GM23338 (cell line): Measurements from ENCODE around the gene EHD4.

Source experiments
- CREB1 ChIP-seq: fragments of 250-450 bp; sonication (Bioruptor Pico); IDR thresholded peaks from 2 replicates; pipeline ENCODE4 v1.5.0; 2020; ENCODE audit warnings: low read depth, mild to moderate bottlenecking, moderate library complexity
- EZH2 ChIP-seq: fragments of 200-600 bp; sonication (generic); IDR thresholded peaks from one replicate; pipeline ENCODE4 v1.8.0; 2017; ENCODE audit warnings: antibody characterized with exemption, mild to moderate bottlenecking, low read depth; ENCODE audit not compliant: unreplicated experiment
- POLR2AphosphoS5 ChIP-seq: IDR thresholded peaks from 2 replicates; pipeline ENCODE4 v1.6.1; 2016; ENCODE audit warnings: antibody characterized with exemption, low read depth
- TF ChIP-seq, protein P1 (sequence below), 2 experiments: fragments of 200-600 bp in 1 of 2; sonication (generic) in 1 of 2; conservative IDR thresholded peaks; 2 replicates each; pipeline versions ENCODE4 v1.5.1 to v1.6.1; 2016 to 2017; ENCODE audit warnings: antibody characterized with exemption in 2 of 2, low read depth in 2 of 2, mild to moderate bottlenecking in 2 of 2, moderate library complexity in 1 of 2
- TF ChIP-seq, protein P2 (sequence below): IDR thresholded peaks from one replicate; pipeline ENCODE4 v1.6.1; 2018; ENCODE audit warnings: antibody characterized with exemption; ENCODE audit not compliant: unreplicated experiment

DNA sequence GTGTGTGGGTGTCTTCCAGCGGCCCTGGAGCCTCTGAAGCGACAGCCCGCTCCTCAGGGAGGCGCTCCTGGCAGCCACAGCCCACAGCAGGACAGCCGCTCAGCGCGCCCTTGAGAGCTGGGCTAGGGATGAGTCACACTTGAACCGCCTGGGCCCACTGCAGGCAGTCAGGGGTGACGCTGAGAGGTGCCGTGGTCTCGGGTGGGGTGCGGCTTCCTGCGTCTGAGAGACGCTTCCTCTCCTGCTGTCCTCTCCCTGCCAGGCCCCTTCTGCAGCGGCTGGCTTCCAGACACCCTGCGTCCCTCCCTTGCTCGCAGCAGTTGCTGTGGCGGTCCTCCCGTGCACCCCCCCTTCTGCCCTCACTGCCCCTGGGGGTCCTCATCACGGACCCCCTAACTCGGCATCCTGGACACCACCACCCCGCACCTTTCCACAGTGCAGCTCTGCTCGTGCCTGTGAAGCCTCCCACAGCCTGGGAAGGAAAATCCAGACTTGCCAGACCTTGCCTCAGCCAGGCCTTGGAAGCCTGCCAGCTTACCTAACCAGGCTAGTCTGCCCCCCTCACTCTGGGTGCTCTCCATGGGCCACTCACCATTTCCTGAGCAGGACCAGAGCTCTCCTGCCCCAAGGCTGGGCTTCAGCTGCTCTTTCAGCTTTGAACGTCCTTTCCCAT is 77.4 kb downstream of the EHD4 start:
- TF ChIP-seq EZH2, result no peak
- TF ChIP-seq, protein P1, sequence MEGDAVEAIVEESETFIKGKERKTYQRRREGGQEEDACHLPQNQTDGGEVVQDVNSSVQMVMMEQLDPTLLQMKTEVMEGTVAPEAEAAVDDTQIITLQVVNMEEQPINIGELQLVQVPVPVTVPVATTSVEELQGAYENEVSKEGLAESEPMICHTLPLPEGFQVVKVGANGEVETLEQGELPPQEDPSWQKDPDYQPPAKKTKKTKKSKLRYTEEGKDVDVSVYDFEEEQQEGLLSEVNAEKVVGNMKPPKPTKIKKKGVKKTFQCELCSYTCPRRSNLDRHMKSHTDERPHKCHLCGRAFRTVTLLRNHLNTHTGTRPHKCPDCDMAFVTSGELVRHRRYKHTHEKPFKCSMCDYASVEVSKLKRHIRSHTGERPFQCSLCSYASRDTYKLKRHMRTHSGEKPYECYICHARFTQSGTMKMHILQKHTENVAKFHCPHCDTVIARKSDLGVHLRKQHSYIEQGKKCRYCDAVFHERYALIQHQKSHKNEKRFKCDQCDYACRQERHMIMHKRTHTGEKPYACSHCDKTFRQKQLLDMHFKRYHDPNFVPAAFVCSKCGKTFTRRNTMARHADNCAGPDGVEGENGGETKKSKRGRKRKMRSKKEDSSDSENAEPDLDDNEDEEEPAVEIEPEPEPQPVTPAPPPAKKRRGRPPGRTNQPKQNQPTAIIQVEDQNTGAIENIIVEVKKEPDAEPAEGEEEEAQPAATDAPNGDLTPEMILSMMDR (conservative IDR thresholded peaks at IDR 0.05; ENCODE audit: low read depth in 2 of 2), result 0 out of 4 replicates have a peak, but pooled peaks of 1 of the 2 experiments have one; percentile 7
- TF ChIP-seq POLR2AphosphoS5, result no peak
- TF ChIP-seq CREB1 (CRISPR knock-in tag), result no peak
- TF ChIP-seq, protein P2, sequence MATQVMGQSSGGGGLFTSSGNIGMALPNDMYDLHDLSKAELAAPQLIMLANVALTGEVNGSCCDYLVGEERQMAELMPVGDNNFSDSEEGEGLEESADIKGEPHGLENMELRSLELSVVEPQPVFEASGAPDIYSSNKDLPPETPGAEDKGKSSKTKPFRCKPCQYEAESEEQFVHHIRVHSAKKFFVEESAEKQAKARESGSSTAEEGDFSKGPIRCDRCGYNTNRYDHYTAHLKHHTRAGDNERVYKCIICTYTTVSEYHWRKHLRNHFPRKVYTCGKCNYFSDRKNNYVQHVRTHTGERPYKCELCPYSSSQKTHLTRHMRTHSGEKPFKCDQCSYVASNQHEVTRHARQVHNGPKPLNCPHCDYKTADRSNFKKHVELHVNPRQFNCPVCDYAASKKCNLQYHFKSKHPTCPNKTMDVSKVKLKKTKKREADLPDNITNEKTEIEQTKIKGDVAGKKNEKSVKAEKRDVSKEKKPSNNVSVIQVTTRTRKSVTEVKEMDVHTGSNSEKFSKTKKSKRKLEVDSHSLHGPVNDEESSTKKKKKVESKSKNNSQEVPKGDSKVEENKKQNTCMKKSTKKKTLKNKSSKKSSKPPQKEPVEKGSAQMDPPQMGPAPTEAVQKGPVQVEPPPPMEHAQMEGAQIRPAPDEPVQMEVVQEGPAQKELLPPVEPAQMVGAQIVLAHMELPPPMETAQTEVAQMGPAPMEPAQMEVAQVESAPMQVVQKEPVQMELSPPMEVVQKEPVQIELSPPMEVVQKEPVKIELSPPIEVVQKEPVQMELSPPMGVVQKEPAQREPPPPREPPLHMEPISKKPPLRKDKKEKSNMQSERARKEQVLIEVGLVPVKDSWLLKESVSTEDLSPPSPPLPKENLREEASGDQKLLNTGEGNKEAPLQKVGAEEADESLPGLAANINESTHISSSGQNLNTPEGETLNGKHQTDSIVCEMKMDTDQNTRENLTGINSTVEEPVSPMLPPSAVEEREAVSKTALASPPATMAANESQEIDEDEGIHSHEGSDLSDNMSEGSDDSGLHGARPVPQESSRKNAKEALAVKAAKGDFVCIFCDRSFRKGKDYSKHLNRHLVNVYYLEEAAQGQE, result no peak
